Measurements from ENCODE around the gene LIPT2.
A peak's percentile ranks its signal among the peaks of the same experiment; 100 is the strongest.

DNA sequence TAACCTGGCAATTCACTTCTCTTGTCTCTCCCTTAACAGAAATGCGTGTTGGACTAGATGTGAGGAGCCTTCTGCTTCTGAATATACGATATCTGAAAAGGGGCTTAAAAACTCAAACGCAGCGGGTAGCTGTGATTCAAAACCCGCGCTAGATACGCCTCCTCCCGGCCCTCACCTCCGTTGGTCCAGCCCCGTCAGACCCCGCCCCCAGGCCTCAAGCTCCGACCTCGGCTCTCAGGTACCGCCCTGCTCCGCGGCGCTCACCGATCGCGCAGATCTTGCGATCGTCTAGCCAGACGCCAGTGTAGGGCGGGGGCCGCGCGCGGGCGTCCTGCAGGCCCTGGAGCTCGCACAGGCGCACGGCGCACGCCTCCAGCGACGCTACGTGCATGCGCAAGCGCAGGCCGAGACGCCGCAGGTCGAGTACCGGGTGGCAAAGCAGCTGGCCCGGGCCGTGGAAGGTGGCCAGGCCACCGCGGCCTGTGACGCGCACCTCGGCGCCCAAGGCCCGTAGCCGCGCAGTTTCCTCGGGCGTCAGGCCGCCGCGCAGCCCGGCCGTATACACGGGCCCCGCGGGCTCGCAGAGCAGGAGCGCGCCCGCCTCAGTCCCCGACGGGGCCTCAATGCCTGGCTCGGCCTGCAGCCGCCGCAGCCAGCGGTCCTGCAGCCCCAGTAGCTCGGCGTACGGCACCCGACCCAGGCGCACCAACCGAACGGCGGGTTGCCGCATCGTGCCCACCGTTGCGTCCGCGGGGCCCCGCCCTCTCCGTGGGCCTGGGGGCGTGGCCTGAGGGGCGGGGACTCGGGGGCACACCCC lies at the start of gene LIPT2:
- TF ChIP-seq CTCF (IDR thresholded peaks at IDR 0.05) (no peak), POLR2A (IDR thresholded peaks at IDR 0.05) (peak; percentile 94)
